Peyer's patch (tissue), 4 donors: Measurements from ENCODE around the gene TEK. TPM values are rescaled to one million over a fixed set of nuclear protein-coding genes. Genes with fewer than 3 reads are reported as not detected.
"Not testable (repeated sequence)": the region's sequence is repeated elsewhere in the genome, so short reads cannot be mapped to it uniquely, and the experiment has no call there.

ENCODE experiments used
- DNase-seq, 3 donors: peaks; one replicate each; pipeline ENCODE4 v3.0.0-alpha.2; 2017 to 2019
- H3K27ac ChIP-seq, 4 donors: fragments of 200-600 bp; sonication (generic); one replicate each; pipeline ENCODE4 v1.5.1; 2016 to 2019
- H3K27me3 ChIP-seq, 2 donors: fragments of 200-600 bp; sonication (generic); one replicate each; pipeline ENCODE4 v1.5.1; 2019
- H3K36me3 ChIP-seq, 3 donors: fragments of 200-600 bp; sonication (generic); one replicate each; pipeline ENCODE4 v1.5.1; 2016 to 2019
- H3K4me1 ChIP-seq, 4 donors: fragments of 200-600 bp; sonication (generic); one replicate each; pipeline ENCODE4 v1.5.1; 2016 to 2019
- H3K4me3 ChIP-seq, 4 donors: fragments of 200-600 bp; sonication (generic); 1 replicate in 3 of 4; 2 replicates in 1 of 4; pipeline ENCODE4 v1.5.1; 2016 to 2019; ENCODE audit warnings: mild to moderate bottlenecking in 1 of 4
- H3K9me3 ChIP-seq, 4 donors: fragments of 200-600 bp; sonication (generic); one replicate each; pipeline ENCODE4 v1.5.1; 2016 to 2019; ENCODE audit warnings: mild to moderate bottlenecking in 1 of 4
- POLR2A ChIP-seq, 2 donors: fragments of 450-650 bp; IDR thresholded peaks; one replicate each; pipeline ENCODE4 v1.5.1; 2017; ENCODE audit warnings: antibody characterized with exemption in 2 of 2, mild to moderate bottlenecking in 2 of 2, moderate library complexity in 2 of 2
- total RNA-seq, 4 donors: library from RNA; depleted of rRNA; stranded (reverse); fragments of >200 nt; gene quantifications; one replicate each; pipeline ENCODE4 v1.1.0, GENCODE V29; 2016
- TF ChIP-seq, protein P1 (sequence below), 6 experiments: fragments of 450-650 bp in 4 of 6; fragments of 200-600 bp in 2 of 6; sonication (generic) in 1 of 6; IDR thresholded peaks; one replicate each; pipeline ENCODE4 v1.5.1; 2017 to 2019; ENCODE audit warnings: antibody characterized with exemption in 6 of 6, mild to moderate bottlenecking in 3 of 6, moderate library complexity in 1 of 6

TEK gene
- total RNA-seq, 4 donors from 2014 or later = 3.0 to 22.3 (median 4.3) TPM

DNA sequence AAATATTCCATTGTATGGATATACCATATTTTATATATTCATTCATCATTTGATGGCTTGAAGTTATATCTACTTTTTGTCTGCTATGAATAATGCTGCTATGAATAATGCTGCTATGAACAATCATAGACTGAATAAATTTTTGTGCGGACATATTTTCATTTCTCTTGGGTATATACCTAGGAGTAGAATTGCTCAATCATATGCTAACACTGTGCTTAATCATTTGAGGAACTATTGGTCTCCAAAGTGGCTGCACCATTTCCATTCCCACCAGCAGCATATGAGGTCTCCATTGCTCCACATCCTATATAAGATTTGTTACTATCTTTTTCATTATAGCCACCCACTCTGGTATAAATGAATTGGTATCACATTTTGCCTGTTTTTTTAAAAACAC lies 18.3 kb upstream of the TEK start:
- Histone ChIP-seq H3K36me3 (no peaks in the 10 kb centered on the region), H3K27me3 (no peaks in the 10 kb centered on the region), H3K4me1 (no peaks in the 10 kb centered on the region), H3K27ac (no peak overlapping the region), H3K9me3 (no peaks in the 10 kb centered on the region), H3K4me3 (no peak overlapping the region)
- DNase-seq = no peak
- TF ChIP-seq, protein P1, sequence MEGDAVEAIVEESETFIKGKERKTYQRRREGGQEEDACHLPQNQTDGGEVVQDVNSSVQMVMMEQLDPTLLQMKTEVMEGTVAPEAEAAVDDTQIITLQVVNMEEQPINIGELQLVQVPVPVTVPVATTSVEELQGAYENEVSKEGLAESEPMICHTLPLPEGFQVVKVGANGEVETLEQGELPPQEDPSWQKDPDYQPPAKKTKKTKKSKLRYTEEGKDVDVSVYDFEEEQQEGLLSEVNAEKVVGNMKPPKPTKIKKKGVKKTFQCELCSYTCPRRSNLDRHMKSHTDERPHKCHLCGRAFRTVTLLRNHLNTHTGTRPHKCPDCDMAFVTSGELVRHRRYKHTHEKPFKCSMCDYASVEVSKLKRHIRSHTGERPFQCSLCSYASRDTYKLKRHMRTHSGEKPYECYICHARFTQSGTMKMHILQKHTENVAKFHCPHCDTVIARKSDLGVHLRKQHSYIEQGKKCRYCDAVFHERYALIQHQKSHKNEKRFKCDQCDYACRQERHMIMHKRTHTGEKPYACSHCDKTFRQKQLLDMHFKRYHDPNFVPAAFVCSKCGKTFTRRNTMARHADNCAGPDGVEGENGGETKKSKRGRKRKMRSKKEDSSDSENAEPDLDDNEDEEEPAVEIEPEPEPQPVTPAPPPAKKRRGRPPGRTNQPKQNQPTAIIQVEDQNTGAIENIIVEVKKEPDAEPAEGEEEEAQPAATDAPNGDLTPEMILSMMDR (IDR thresholded peaks at IDR 0.05) = no peak
- no peak for TF ChIP-seq POLR2A (IDR thresholded peaks at IDR 0.05)

DNA sequence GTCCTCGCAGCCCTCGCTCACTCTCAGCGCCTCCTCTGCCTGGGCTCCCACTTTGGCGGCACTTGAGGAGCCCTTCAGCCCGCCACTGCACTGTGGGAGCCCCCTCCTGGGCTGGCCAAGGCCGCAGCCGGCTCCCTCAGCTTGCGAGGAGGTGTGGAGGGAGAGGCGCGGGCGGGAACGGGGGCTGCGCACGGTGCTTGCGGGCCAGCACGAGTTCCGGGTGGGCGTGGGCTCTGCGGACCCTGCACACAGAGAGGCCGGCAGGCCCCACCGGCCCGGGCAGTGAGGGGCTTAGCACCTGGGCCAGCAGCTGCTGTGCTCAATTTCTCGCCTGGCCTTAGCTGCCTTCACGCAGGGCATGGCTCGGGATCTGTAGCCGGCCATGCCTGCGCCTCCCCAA lies 16.5 kb upstream of the TEK start:
- H3K4me3 ChIP-seq, H3K9me3 ChIP-seq, H3K27ac ChIP-seq, H3K36me3 ChIP-seq, H3K4me1 ChIP-seq, DNase-seq, H3K27me3 ChIP-seq: not testable (repeated sequence)

DNA sequence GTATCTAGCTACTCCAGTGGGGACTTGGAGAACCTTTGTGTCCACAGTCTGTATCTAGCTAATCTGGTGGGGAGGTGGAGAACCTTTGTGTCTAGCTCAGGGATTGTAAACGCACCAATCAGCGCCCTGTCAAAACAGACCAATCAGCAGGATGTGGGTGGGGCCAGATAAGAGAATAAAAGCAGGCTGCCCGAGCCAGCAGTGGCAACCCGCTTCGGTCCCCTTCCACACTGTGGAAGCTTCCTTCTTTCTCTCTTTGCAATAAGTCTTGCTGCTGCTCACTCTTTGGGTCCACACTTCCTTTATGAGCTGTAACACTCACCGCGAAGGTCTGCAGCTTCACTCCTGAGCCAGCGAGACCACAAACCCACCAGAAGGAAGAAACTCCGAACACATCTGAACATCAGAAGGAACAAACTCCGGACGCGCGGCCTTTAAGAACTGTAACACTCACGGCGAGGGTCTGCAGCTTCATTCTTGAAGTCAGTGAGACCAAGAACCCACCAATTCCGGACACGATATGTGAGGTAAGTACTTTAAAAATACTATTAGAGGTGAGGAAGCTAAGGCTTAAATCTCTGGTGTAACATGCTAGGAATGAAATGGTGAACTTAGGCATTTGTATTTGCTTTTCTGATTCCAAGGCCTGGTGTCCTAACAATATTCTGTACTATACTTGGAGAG lies 15.5 kb upstream of the TEK start:
- H3K9me3 ChIP-seq, H3K36me3 ChIP-seq, H3K4me3 ChIP-seq, H3K4me1 ChIP-seq, DNase-seq, H3K27ac ChIP-seq, H3K27me3 ChIP-seq: not testable (repeated sequence)

DNA sequence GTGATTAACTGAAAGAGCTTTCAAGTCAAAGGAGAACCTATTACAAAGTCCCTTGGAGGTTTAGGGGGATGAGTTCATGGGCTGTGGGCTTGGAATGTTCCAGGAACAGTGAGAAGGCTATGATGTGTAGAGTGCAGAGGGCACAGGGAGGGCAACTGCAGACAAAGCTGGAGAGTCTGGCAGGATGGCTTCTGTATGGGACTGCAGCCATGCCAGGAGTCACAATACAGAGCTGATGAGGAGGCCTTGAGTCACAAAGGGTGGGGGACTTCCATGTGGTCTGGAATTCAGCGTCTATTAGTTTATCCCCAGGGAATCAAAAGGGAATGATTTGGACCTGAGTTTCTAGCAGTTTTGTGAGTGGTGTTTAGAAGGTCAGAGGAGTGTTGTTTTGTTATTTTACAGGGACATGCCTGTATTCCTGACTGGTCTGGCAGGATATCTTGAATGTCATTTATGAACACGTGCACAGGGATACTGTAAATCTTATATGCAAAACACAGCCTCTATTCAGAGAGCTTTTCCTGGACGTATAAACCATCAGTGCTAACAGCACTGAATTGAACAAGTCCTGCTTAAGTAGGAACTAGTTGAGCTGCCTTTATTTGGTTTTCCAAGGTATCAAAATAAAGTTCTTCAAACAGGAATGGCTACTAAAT lies 14.3 kb upstream of the TEK start:
- Histone ChIP-seq H3K9me3 (no peaks in the 10 kb centered on the region), H3K36me3 (no peaks in the 10 kb centered on the region), H3K4me1 (no peaks in the 10 kb centered on the region), H3K27ac (no peak overlapping the region), H3K4me3 (no peak overlapping the region), H3K27me3 (no peaks in the 10 kb centered on the region)
- DNase-seq = no peak
- TF ChIP-seq, protein P1 (IDR thresholded peaks at IDR 0.05) = no peak
- no peak for TF ChIP-seq POLR2A (IDR thresholded peaks at IDR 0.05)

DNA sequence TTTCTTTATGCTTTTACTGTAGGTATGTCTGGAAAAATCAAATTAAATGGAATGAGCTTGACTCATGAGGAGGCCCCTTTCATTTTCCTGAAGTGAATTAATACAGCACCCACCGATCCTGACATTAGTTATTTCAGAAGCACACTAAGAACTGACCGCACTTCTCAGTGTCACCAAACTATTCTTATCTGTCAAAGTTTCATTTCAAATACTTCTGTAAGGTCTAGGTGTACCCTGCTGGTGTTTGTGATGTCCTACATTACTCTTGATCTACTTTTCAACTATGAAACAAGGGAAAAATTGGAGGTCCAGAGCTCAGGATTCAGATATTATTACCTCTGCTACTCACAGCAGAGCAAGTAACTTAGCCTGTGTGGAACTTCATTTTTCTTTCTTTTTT lies 1.8 kb upstream of the TEK start:
- H3K27me3 ChIP-seq = no peaks in the 10 kb centered on the region
- no peak for TF ChIP-seq POLR2A (IDR thresholded peaks at IDR 0.05)
- TF ChIP-seq, protein P1 (IDR thresholded peaks at IDR 0.05) = no peak
- H3K36me3 ChIP-seq = no peaks in the 10 kb centered on the region
- DNase-seq = no peak
- H3K4me1 ChIP-seq = no peaks in the 10 kb centered on the region
- H3K27ac ChIP-seq = no peak overlapping the region
- no peak overlapping the region for H3K4me3 ChIP-seq
- H3K9me3 ChIP-seq = no peaks in the 10 kb centered on the region

DNA sequence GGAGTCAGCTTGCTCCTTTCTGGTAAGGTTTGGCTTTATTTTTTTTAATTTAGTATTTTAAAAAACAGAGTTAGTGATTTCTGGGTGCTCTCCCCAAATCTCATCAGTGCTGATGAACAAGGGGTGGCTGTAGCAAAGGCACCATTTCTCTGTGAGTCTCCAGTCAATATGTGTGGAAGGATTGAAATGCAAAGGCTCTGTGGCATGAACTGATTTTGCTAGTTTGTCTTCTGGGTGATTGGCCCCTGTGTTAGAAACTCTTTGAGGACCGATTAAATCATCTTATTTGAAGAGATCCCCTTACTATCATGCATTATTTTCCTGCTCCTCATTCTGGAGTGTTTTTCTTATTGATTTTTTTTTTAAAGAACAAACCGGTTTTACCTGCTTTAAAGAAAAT lies 596 bp downstream of the TEK start:
- Histone ChIP-seq H3K4me3 (peak overlapping the region in 1 of 4 donors; percentile 21), H3K9me3 (no peaks in the 10 kb centered on the region), H3K27ac (peak overlapping the region in 1 of 4 donors; percentile 10), H3K36me3 (no peaks in the 10 kb centered on the region), H3K27me3 (no peaks in the 10 kb centered on the region), H3K4me1 (no peaks in the 10 kb centered on the region)
- DNase-seq = no peak
- TF ChIP-seq POLR2A (IDR thresholded peaks at IDR 0.05) = no peak
- TF ChIP-seq, protein P1 (IDR thresholded peaks at IDR 0.05) = no peak
